HepG2 (cell line): ENCODE measurements around the gene QTRT2. TPM values are rescaled to one million over a fixed set of nuclear protein-coding genes. Genes with fewer than 3 reads are reported as not detected.

ENCODE experiments used
- ATAC-seq: fragments of 200-7000 bp; cut with Tn5 transposase; 3 replicates; pipeline ENCODE4 v1.9.1; 2020; ENCODE audit warnings: mild to moderate bottlenecking, moderate library complexity
- BruUV-seq: library from RNA; stranded (reverse); fragments of 400-500 nt; replicated peaks from 2 replicates; lab custom pipeline; 2021; lab: Mats Ljungman, UMichigan
- CTCF ChIA-PET: fragments of 300-600 bp; formaldehyde crosslinking; extraction: SDS; loops from one replicate; lab custom pipeline; 2021; ENCODE audit warnings: low total read pairs, inconsistent platforms, low intra/inter-chr PET ratio; lab: Yijun Ruan, JAX
- POLR2A ChIA-PET: fragments of 350-600 bp; sonication (Branson Sonifier 250); formaldehyde crosslinking; loops from one replicate; lab custom pipeline; 2020; ENCODE audit warnings: antibody characterized with exemption, inconsistent platforms; lab: Yijun Ruan, JAX
- DNase-seq: peaks from one replicate; pipeline ENCODE4 v3.0.0-alpha.2; 2015; ENCODE audit warnings: low spot score
- FAIRE-seq: peaks from 3 replicates; lab custom pipeline; 2011; peaks lifted over from hg19 to GRCh38; lab: Jason Lieb, UNC
- H2AFZ ChIP-seq: one replicate; pipeline ENCODE4 v1.6.1; 2011; ENCODE audit warnings: low read length, inconsistent platforms
- H3K27ac ChIP-seq: fragments of 300-600 bp; 3 replicates; pipeline ENCODE4 v1.8.0; 2011; ENCODE audit warnings: mixed run types, mild to moderate bottlenecking, mixed read lengths, low read length, inconsistent platforms; ENCODE audit not compliant: insufficient read depth; ENCODE audit errors: extremely low read length
- H3K27me3 ChIP-seq, 2 experiments: fragments of 200-600 bp in 1 of 2; 2 replicates in 1 of 2; 3 replicates in 1 of 2; pipeline versions ENCODE4 v1.6.0 to v1.8.0; 2011; ENCODE audit warnings: low read length in 2 of 2, mild to moderate bottlenecking in 2 of 2, moderate library complexity in 2 of 2, inconsistent platforms in 1 of 2; ENCODE audit not compliant: insufficient read depth in 2 of 2, control insufficient read depth in 1 of 2
- H3K36me3 ChIP-seq, 2 experiments: fragments of 200-600 bp in 1 of 2; replicated peaks in 1 of 2; 2 replicates in 1 of 2; 3 replicates in 1 of 2; pipeline versions ENCODE4 v1.5.1 to v1.8.0; 2011; ENCODE audit warnings: low read length in 2 of 2, inconsistent platforms in 1 of 2; ENCODE audit not compliant: insufficient read depth in 2 of 2, control insufficient read depth in 1 of 2
- H3K4me1 ChIP-seq: 2 replicates; pipeline ENCODE4 v1.5.1; 2012; ENCODE audit warnings: low read length, inconsistent platforms; ENCODE audit not compliant: insufficient read depth
- H3K4me2 ChIP-seq: 2 replicates; pipeline ENCODE4 v1.6.0; 2011; ENCODE audit warnings: low read depth, low read length, inconsistent platforms
- H3K4me3 ChIP-seq, 3 experiments: fragments of 200-600 bp in 1 of 3; sonication (generic), shearing (Covaris generic) in 1 of 3; replicated peaks in 1 of 3; 2 replicates each; pipeline ENCODE4 v1.5.1; 2011 to 2016; ENCODE audit warnings: low read length in 3 of 3, inconsistent platforms in 2 of 3, low read depth in 2 of 3, mild to moderate bottlenecking in 2 of 3, control low read depth in 1 of 3, mixed read lengths in 1 of 3; ENCODE audit not compliant: insufficient read depth in 1 of 3
- H3K79me2 ChIP-seq: one replicate; pipeline ENCODE4 v1.6.1; 2011; ENCODE audit warnings: low read length, inconsistent platforms; ENCODE audit not compliant: insufficient read depth
- H3K9ac ChIP-seq: 2 replicates; pipeline ENCODE4 v1.6.0; 2011; ENCODE audit warnings: mild to moderate bottlenecking, low read depth, low read length, inconsistent platforms; ENCODE audit not compliant: insufficient read depth
- H3K9me3 ChIP-seq: 2 replicates; pipeline ENCODE4 v1.5.1; 2012; ENCODE audit warnings: mild to moderate bottlenecking, low read length
- H4K20me1 ChIP-seq: 2 replicates; pipeline ENCODE4 v1.6.0; 2011; ENCODE audit warnings: inconsistent platforms, mild to moderate bottlenecking, low read length, moderate library complexity; ENCODE audit not compliant: insufficient read depth
- AGO2 ChIP-seq: fragments of 200-400 bp; formaldehyde crosslinking; optimal IDR thresholded peaks from 2 replicates; pipeline ENCODE3; 2017; ENCODE audit warnings: mild to moderate bottlenecking, low read depth, low read length, moderate library complexity
- CC2D1A ChIP-seq: sonication (generic); formaldehyde crosslinking; IDR thresholded peaks from 2 replicates; pipeline ENCODE4 v1.8.1; 2023; ENCODE audit warnings: mild to moderate bottlenecking, missing genetic modification reagents
- GFI1 ChIP-seq: sonication (generic); formaldehyde crosslinking; IDR thresholded peaks from 2 replicates; pipeline ENCODE4 v1.5.0; 2020; ENCODE audit warnings: missing genetic modification reagents, mild to moderate bottlenecking, borderline replicate concordance
- MAX ChIP-seq: IDR thresholded peaks from 2 replicates; pipeline ENCODE4 v1.6.1; 2012; ENCODE audit warnings: inconsistent platforms
- PAF1 ChIP-seq: IDR thresholded peaks from 2 replicates; pipeline ENCODE4 v1.6.1; 2016; ENCODE audit warnings: missing genetic modification reagents, missing compliant biosample characterization
- REPIN1 ChIP-seq: sonication (generic); formaldehyde crosslinking; IDR thresholded peaks from 2 replicates; pipeline ENCODE4 v1.8.0; 2022; ENCODE audit warnings: missing genetic modification reagents, low read depth, mild to moderate bottlenecking, borderline replicate concordance
- RERE ChIP-seq: IDR thresholded peaks from 2 replicates; pipeline ENCODE4 v1.6.1; 2016; ENCODE audit warnings: low read depth, missing genetic modification reagents, missing compliant biosample characterization
- XRCC5 ChIP-seq: fragments of 200-400 bp; formaldehyde crosslinking; optimal IDR thresholded peaks from 2 replicates; pipeline ENCODE3; 2017; ENCODE audit warnings: mild to moderate bottlenecking, low read length
- ZKSCAN8 ChIP-seq: IDR thresholded peaks from 2 replicates; pipeline ENCODE4 v1.6.1; 2016; ENCODE audit warnings: borderline replicate concordance, missing genetic modification reagents, missing compliant biosample characterization
- ZNF350 ChIP-seq: sonication (generic); formaldehyde crosslinking; IDR thresholded peaks from 2 replicates; pipeline ENCODE4 v1.4.0; 2020; ENCODE audit warnings: mild to moderate bottlenecking, low read depth, missing genetic modification reagents, borderline replicate concordance
- ZNF574 ChIP-seq: sonication (generic); formaldehyde crosslinking; IDR thresholded peaks from 2 replicates; pipeline ENCODE4 v1.4.0; 2020; ENCODE audit warnings: missing genetic modification reagents
- ZNF775 ChIP-seq: sonication (generic); formaldehyde crosslinking; IDR thresholded peaks from 2 replicates; pipeline ENCODE4 v1.4.0; 2020; ENCODE audit warnings: missing genetic modification reagents, mild to moderate bottlenecking, moderate library complexity, borderline replicate concordance
- ZNF781 ChIP-seq: sonication (generic); formaldehyde crosslinking; IDR thresholded peaks from 2 replicates; pipeline ENCODE4 v1.5.1; 2020; ENCODE audit warnings: borderline replicate concordance, mild to moderate bottlenecking, missing genetic modification reagents; ENCODE audit errors: not compliant biosample characterization
- ZNF782 ChIP-seq: sonication (generic); formaldehyde crosslinking; IDR thresholded peaks from 2 replicates; pipeline ENCODE4 v1.4.0; 2020; ENCODE audit warnings: missing genetic modification reagents, mild to moderate bottlenecking, borderline replicate concordance
- WGBS: methylation state at CpG from one replicate; pipeline ENCODE4 v1.1.6; 2017; ENCODE audit warnings: low lambda C conversion rate; 5-methylcytosine and 5-hydroxymethylcytosine counted together
- in situ Hi-C: cut with HindIII; loops from 2 replicates; pipeline ENCODE4 v1.10.0; 2017; ENCODE audit warnings: low pct_unique_long_range_greater_than_20kb; ENCODE audit not compliant: extremely low pct_ligation_motif_present
- intact Hi-C: fragments of 100-400 bp; cut with micrococcal nuclease; formaldehyde crosslinking; loops from one replicate; pipeline ENCODE4 v1.10.0; 2022; ENCODE audit not compliant: unreplicated experiment
- polyA plus RNA-seq, 8 experiments: library from polyadenylated mRNA; depleted of rRNA in 3 of 8; stranded (reverse) in 7 of 8; unstranded in 1 of 8; fragments of >200 nt; fragmentation: Illumina TruSeq in 4 of 8; extraction: Trizol in 4 of 8; gene quantifications; 2 replicates each; pipeline versions ENCODE4 v1.2.1 to v1.2.3, GENCODE V29; 2011 to 2016; ENCODE audit warnings: low read depth in 4 of 8, missing spikeins in 1 of 8, mixed read lengths in 1 of 8; ENCODE audit not compliant: insufficient read depth in 1 of 8
- total RNA-seq, 5 experiments: library from RNA; depleted of rRNA; stranded (reverse); fragments of >200 nt; fragmentation: Illumina TruSeq; extraction: Trizol; gene quantifications; 2 replicates each; pipeline ENCODE4 v1.2.3, GENCODE V29; 2016; ENCODE audit warnings: low read depth in 1 of 5

Gene QTRT2
- total and polyA plus RNA-seq, 2 of the 13 experiments (the other 11 are each of a cell fraction or from before 2014, with no cell fraction given), result 7.1 to 33.4 TPM

GRCh38 chr3:114092151-114093015, 35.8 kb downstream of the QTRT2 start (continued):
- no peak for TF ChIP-seq RERE (CRISPR knock-in tag)

- ChIA-PET CTCF (no interaction called here), POLR2A (no interaction called here)
- intact Hi-C loops, result no loop called here
Measured at GRCh38 chr3:114093016-114093380, 36.5 kb downstream of the QTRT2 start.

More at GRCh38 chr3:114093016-114093380, 36.5 kb downstream of the QTRT2 start:
- BruUV-seq, result no TSS peak
- Histone ChIP-seq H3K4me3 (no peak overlapping the region), H2AFZ (peak overlapping the region; percentile 27), H3K4me2 (no peak overlapping the region), H3K79me2 (no peaks in the 10 kb centered on the region), H3K9me3 (no peaks in the 10 kb centered on the region), H3K9ac (no peak overlapping the region), H3K27ac (no peak overlapping the region), H4K20me1 (no peaks in the 10 kb centered on the region), H3K4me1 (no peaks in the 10 kb centered on the region), H3K36me3 (no peaks in the 10 kb centered on the region), H3K27me3 (peaks cover 0 to 17% of the 10 kb centered on the region in 2 experiments; a peak in 3 of 5 replicates)
- in situ Hi-C loops, result no loop called here
- ATAC-seq (no peak), DNase-seq (no peak), FAIRE-seq (no peak)
- WGBS, result under 1% methylated on average over 3 of the region's 3 CpGs
- TF ChIP-seq ZNF782 (CRISPR knock-in tag) (no peak), PAF1 (CRISPR knock-in tag) (no peak), ZNF775 (CRISPR knock-in tag) (no peak), GFI1 (no peak), AGO2 (no peak), REPIN1 (CRISPR knock-in tag) (no peak), MAX (no peak), ZNF781 (CRISPR knock-in tag) (no peak), ZNF574 (CRISPR knock-in tag) (no peak), XRCC5 (no peak), ZNF350 (CRISPR knock-in tag) (no peak), ZKSCAN8 (no peak), CC2D1A (no peak)
